Breast epithelium (tissue), 4 donors: ENCODE data around the gene FAM78A. TPM values are rescaled to one million over a fixed set of nuclear protein-coding genes. Genes with fewer than 3 reads are reported as not detected.

Source experiments
- DNase-seq, 2 donors: peaks; one replicate each; pipeline ENCODE4 v3.0.0-alpha.2; 2019; ENCODE audit warnings: low spot score in 2 of 2
- H3K27ac ChIP-seq, 2 donors: fragments of 200-600 bp; sonication (generic) in 1 of 2; one replicate each; pipeline ENCODE4 v1.5.1; 2016 to 2019; ENCODE audit warnings: mild to moderate bottlenecking in 1 of 2
- H3K27me3 ChIP-seq, 2 donors: fragments of 200-600 bp; sonication (generic) in 1 of 2; one replicate each; pipeline versions ENCODE4 v1.5.1 to v1.6.0; 2017 to 2019; ENCODE audit warnings: control low read depth in 1 of 2, mild to moderate bottlenecking in 1 of 2
- H3K36me3 ChIP-seq: fragments of 200-600 bp; one replicate; pipeline ENCODE4 v1.5.1; 2019
- H3K4me1 ChIP-seq, 2 donors: fragments of 200-600 bp; sonication (generic); one replicate each; pipeline ENCODE4 v1.5.1; 2016 to 2019; ENCODE audit warnings: control low read depth in 1 of 2
- H3K4me3 ChIP-seq, 3 donors: fragments of 200-600 bp; sonication (generic); 1 replicate in 2 of 3; 2 replicates in 1 of 3; pipeline ENCODE4 v1.5.1; 2016 to 2019; ENCODE audit warnings: mild to moderate bottlenecking in 3 of 3, moderate library complexity in 2 of 3
- H3K9me3 ChIP-seq, 2 donors: fragments of 200-600 bp; sonication (generic) in 1 of 2; one replicate each; pipeline ENCODE4 v1.5.1; 2016 to 2019; ENCODE audit warnings: control low read depth in 1 of 2
- POLR2A ChIP-seq: fragments of 450-650 bp; IDR thresholded peaks from one replicate; pipeline ENCODE4 v1.6.1; 2016; ENCODE audit warnings: antibody characterized with exemption, mild to moderate bottlenecking, moderate library complexity
- POLR2AphosphoS5 ChIP-seq, 3 donors: sonication (generic); formaldehyde crosslinking; IDR thresholded peaks; one replicate each; pipeline ENCODE4 v1.6.1; 2017; ENCODE audit warnings: antibody characterized with exemption in 3 of 3
- intact Hi-C: fragments of 100-400 bp; cut with DNase I; formaldehyde crosslinking; loops from one replicate; pipeline ENCODE4 v1.15.1; 2023; ENCODE audit warnings: low total_unique reads
- total RNA-seq, 3 donors: library from RNA; depleted of rRNA; stranded (reverse); fragments of >200 nt; gene quantifications; one replicate each; pipeline ENCODE4 v1.1.0, GENCODE V29; 2016
- TF ChIP-seq, protein P1 (sequence below), 3 donors: fragments of 450-650 bp; IDR thresholded peaks; one replicate each; pipeline ENCODE4 v1.5.1; 2016 to 2017; ENCODE audit warnings: antibody characterized with exemption in 3 of 3, mild to moderate bottlenecking in 3 of 3, moderate library complexity in 3 of 3

FAM78A gene
- total RNA-seq, 3 donors from 2014 or later = 1.6 to 3.7 (median 2.5) TPM

DNA sequence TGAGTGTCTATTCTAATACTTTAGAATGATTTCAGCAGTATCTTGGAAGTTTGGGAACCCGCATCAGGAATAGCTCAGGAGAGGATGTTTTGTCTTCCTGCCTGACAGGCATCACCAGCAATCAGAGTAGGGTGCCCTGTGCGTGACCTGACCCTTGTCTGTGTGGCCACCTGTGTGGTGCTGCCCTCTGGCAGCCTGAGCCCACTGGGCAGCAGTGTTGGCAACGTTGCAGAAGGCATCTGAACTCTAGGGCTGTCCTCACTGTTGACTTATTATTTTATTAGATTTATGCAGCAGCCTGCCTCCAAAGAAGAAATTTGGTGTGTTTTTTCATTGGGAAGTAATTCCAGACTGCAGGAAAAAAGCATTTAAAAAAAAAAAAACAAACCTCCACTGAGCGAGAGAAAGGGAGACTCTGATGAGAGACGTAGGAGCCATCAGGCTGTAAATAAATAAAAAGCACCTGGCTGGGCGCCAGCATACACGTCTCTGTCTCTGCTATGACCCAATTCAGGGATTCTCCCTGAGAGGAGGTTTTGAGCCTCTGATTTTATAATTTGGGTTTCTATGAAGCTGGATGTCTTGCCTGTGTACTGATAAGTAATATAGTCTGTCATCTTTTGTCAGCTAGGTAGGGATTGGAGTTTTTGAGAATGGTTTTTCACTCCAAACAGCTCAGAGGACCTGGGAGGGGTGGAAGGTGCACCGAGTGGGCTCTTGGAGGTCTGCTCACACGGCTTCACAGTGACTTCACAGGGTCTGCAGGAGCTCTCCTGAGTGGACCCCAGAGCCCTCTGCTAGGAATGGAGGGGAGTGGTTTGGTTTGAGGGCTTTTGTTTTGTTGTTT is 49.0 kb downstream of the FAM78A start:
- no peak for TF ChIP-seq POLR2A
- TF ChIP-seq POLR2AphosphoS5 (IDR thresholded peaks at IDR 0.05) = no peak
- TF ChIP-seq, protein P1, sequence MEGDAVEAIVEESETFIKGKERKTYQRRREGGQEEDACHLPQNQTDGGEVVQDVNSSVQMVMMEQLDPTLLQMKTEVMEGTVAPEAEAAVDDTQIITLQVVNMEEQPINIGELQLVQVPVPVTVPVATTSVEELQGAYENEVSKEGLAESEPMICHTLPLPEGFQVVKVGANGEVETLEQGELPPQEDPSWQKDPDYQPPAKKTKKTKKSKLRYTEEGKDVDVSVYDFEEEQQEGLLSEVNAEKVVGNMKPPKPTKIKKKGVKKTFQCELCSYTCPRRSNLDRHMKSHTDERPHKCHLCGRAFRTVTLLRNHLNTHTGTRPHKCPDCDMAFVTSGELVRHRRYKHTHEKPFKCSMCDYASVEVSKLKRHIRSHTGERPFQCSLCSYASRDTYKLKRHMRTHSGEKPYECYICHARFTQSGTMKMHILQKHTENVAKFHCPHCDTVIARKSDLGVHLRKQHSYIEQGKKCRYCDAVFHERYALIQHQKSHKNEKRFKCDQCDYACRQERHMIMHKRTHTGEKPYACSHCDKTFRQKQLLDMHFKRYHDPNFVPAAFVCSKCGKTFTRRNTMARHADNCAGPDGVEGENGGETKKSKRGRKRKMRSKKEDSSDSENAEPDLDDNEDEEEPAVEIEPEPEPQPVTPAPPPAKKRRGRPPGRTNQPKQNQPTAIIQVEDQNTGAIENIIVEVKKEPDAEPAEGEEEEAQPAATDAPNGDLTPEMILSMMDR (IDR thresholded peaks at IDR 0.05) = no peak
- no peaks in the 10 kb centered on the region for H3K4me1 ChIP-seq
- no peak overlapping the region for H3K27ac ChIP-seq
- H3K36me3 ChIP-seq = no peaks in the 10 kb centered on the region
- DNase-seq = no peak
- H3K27me3 ChIP-seq = no peaks in the 10 kb centered on the region
- intact Hi-C loops = no loop called here
- peak overlapping the region in 1 of 3 donors; percentile 38 for H3K4me3 ChIP-seq
- no peaks in the 10 kb centered on the region for H3K9me3 ChIP-seq

- H3K9me3 ChIP-seq = no peaks in the 10 kb centered on the region
- H3K27me3 ChIP-seq = no peaks in the 10 kb centered on the region
- intact Hi-C loops = no loop called here
- TF ChIP-seq POLR2A = no peak
- TF ChIP-seq, protein P1 (IDR thresholded peaks at IDR 0.05) = no peak
- TF ChIP-seq POLR2AphosphoS5 (IDR thresholded peaks at IDR 0.05) = no peak
- no peak overlapping the region for H3K4me3 ChIP-seq
- H3K27ac ChIP-seq = no peak overlapping the region
- DNase-seq = no peak
- H3K4me1 ChIP-seq = no peaks in the 10 kb centered on the region
- H3K36me3 ChIP-seq = no peaks in the 10 kb centered on the region
Measured at GRCh38 chr9:131226226-131226625, 50.1 kb downstream of the FAM78A start.

- Histone ChIP-seq H3K4me3 (no peak overlapping the region), H3K9me3 (no peaks in the 10 kb centered on the region), H3K27me3 (no peaks in the 10 kb centered on the region), H3K27ac (no peak overlapping the region), H3K4me1 (no peaks in the 10 kb centered on the region), H3K36me3 (no peaks in the 10 kb centered on the region)
- intact Hi-C loops = no loop called here
- TF ChIP-seq POLR2A (no peak), POLR2AphosphoS5 (IDR thresholded peaks at IDR 0.05) (no peak)
- TF ChIP-seq, protein P1 (IDR thresholded peaks at IDR 0.05) = no peak
- DNase-seq = no peak
Measured at GRCh38 chr9:131222460-131222859, 53.9 kb downstream of the FAM78A start.

DNA sequence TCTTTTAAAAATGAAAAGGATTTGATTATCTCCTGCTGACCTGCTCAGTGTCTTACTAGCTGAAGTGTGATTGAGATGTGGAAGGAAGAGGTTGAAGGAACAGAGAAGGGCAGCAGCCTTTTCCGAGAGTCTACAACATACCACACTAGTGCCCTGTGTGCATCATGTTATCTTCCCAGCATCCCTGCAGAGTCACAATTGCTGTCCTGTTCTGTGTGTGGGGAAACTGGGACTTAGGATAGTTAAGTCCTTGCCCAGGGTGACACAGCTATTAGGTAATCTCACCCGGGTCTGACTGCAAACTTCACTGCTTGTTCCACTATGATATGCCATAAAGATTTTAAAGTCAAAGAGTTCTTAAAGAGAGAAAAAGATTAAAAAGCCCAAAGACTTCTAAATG is 55.8 kb downstream of the FAM78A start:
- H3K4me3 ChIP-seq = no peak overlapping the region
- no peaks in the 10 kb centered on the region for H3K4me1 ChIP-seq
- no peaks in the 10 kb centered on the region for H3K36me3 ChIP-seq
- TF ChIP-seq, protein P1 (IDR thresholded peaks at IDR 0.05) = no peak
- TF ChIP-seq POLR2A (no peak), POLR2AphosphoS5 (IDR thresholded peaks at IDR 0.05) (no peak)
- no peak overlapping the region for H3K27ac ChIP-seq
- intact Hi-C loops = no loop called here
- H3K9me3 ChIP-seq = no peaks in the 10 kb centered on the region
- DNase-seq = no peak
- no peaks in the 10 kb centered on the region for H3K27me3 ChIP-seq

DNA sequence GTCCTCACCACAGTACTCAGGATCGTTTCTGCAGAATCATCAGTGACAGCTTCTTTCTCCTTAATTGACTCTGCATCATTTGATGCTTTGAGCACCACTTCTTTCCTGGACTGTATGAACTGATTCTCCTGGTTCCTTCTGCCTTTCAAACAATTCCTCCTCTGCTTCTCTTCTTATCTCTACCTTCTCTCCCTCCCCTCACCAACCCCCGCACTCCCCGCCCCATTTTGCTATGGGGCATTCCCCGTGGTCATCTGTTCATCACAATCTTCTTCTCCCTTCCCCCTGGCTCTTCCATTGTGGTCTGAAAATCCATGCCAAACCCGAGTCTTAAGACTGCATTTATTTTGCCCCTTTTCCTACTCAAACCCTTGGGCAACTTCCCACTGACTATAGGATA is 57.9 kb downstream of the FAM78A start:
- Histone ChIP-seq H3K36me3 (no peaks in the 10 kb centered on the region), H3K4me3 (no peak overlapping the region), H3K4me1 (no peaks in the 10 kb centered on the region), H3K27me3 (no peaks in the 10 kb centered on the region), H3K9me3 (no peaks in the 10 kb centered on the region), H3K27ac (no peak overlapping the region)
- intact Hi-C loops = no loop called here
- no peak for DNase-seq
- no peak for TF ChIP-seq POLR2A
- no peak for TF ChIP-seq POLR2AphosphoS5 (IDR thresholded peaks at IDR 0.05)
- TF ChIP-seq, protein P1 (IDR thresholded peaks at IDR 0.05) = no peak
